NCI-H446 (cell line): Measurements from ENCODE around the gene RINT1.
"Not testable (repeated sequence)": the region's sequence is repeated elsewhere in the genome, so short reads cannot be mapped to it uniquely, and the experiment has no call there.

Experiments
- DNase-seq, 2 experiments: peaks; one replicate each; lab custom pipeline; 2025; lab: John Stamatoyannopoulos, UW

The RINT1 gene

DNA sequence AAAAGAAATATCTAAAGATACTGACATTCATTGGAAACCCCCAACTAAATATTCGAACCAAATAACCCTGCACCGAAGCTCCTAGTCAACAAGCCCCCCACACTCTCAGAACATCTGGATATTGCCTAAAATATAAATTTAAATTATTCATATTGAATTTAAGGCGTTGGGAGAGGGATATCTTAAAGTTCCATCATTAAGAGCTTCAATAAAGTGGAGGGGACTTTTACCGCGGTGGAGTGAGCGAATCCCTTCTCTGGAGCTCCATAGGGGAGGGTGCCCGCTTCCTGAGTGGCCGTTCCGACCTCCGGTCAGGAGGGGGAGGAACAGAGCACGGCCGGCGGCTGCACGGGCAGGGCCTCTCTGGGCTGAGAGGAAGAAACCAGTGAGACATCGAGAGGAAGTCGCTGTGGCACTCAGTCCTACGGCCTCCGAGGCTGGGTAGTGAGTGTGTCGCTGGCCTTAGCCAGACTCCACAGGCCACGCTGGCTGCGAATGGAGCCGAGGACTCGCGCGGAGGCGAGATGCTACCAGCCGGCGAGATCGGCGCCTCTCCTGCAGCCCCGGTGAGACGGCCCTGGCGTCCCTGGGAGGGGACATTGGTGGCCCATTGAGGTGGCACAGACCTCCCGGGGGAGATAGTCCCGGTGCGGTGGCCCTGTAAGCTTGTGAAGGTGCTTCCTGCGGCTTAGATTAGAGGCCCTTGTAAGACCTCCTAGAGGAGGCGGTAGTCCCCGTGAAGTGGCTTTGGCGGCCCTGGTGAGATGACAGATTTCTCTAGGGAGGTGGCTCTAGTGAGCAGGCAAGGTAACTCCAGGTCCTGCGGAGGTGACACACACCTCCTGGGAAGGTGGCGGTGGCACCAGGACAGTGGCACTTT is at the start of gene RINT1:
TSS of gene RINT1 (plus strand) at position 410 of the 880 bp plus-strand sequence. CDS start at position 525, 115 bp downstream.
- DNase-seq, result peak; percentile 74 to 86

DNA sequence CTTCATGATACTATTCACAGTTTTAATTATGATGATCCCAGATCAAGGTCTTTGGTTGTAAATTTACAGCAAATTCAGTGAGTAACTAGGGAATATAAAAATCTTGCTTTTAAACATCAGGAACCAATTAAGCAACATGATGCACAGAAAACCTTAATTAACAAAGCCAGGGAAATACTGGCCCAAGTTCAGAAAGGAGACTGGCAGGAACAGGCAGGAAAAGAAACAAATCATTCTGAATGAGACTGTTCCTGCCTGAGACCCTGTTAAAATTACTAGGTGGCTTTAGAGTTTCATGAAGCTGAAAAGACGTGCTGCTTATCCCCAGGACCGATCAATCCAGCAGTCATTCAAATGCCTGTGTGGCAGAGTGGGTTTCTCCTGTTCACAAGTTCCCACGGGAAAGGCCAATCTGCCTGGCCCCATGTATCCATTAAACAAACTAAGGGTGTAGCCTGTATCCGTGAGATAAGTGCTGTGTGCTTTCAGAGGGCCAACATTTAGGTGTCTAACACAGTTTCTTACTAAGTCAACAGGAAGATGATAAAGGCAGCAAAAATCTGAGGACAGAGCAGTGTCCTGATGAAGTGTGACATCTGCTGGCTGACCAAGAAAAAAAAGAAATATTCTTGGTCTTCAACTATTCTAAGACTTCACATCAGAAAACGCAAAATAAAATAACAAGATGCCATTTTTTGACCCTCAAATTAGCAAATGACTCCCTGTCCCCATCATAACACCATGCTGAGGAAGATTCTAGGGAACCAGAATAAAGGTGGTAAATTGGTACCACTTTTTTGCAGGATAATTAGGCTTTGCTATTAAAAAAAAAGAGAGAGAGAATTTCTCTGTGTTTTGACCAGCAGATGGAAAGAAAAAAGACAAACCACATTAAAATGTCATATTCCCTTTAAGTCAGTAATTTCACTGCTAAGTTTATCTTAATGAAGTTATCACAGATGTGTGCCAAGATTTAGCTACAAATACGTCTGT is 44.1 kb upstream of the RINT1 start:
- DNase-seq, result no peak

- no peak for DNase-seq
These were observed 42.6 kb upstream of the RINT1 start for GRCh38 chr7:105489409-105489808.

DNA sequence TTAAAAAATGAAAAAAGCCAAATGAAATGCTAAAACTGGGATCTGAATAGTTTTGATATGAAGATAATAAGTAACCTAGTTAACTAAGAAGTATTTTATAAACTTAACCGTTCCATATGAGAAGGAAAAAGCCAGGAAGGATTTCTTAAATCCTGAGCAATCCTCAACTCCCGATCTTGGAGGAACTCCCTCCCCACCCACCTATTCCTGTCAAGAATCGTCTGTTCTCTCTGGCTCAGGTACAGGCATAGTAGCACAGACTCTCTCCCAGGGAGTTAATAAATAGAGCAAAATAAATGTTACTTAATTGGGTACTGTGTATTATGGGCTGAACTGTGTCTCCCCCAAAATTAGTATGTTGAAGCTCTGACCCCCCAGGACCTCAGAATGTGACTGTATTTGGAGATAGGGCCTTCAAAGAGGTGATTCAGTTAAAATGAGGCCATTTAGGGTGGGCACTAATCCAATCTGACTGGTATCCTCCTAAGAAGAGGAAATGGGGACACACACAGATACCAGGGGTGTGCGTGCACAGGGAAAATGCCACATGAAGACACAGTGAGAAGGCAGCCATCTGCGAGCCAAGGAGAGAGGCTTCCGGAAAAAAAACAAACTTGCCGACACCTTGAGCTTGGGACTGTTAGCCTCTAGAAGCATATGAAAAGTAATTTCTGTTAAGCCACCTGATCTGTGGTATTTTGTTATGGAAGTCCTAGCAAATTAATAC is 38.6 kb upstream of the RINT1 start:
- no peak for DNase-seq

- DNase-seq, result no peak
These were observed 38.1 kb upstream of the RINT1 start for GRCh38 chr7:105493923-105494315.

DNA sequence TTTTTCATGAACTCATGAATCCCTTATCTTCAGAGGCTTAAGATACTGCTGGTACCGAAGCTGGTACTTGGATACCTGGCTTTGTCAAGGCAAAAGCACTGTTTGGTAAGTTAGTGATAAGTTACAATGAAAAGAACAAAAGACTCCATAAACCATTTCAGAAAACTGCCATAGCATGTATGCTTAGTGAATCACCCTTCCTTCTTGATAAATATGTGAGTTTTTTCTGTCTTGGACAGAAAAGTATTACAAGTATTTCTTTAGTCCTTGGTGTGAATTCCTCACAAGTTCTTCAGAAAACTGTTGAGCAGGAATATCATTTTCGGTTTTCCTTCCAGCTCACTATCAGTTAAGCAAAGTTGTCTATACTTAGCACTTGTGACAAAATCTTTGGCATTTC is 35.5 kb upstream of the RINT1 start:
- no peak for DNase-seq

GRCh38 chr7:105497016-105497415 is 35.0 kb upstream of the RINT1 start:
- no peak for DNase-seq

GRCh38 chr7:105502173-105502572 is 29.8 kb upstream of the RINT1 start:
- no peak for DNase-seq

DNA sequence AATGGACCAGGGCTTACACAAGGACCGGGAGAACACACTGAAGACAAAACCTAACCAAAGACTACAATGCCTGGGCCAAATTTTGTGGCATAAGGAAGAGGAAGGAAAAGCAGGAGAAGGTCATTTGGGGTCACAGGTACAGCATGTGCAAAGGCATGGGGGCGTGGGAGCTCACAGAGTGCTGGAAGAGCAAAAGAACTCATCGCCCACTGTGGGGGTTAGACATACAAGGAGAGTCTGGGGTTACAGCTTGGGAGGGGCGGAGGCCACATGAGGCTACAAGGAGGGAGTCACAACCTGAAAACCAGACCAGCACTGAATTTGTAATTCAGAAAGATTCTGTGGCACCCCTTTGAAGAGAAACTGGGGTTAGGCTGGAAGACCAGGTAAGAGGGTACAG is 19.6 kb upstream of the RINT1 start:
- DNase-seq, result no peak

GRCh38 chr7:105512926-105513526 is 19.0 kb upstream of the RINT1 start:
- DNase-seq, result no peak

DNA sequence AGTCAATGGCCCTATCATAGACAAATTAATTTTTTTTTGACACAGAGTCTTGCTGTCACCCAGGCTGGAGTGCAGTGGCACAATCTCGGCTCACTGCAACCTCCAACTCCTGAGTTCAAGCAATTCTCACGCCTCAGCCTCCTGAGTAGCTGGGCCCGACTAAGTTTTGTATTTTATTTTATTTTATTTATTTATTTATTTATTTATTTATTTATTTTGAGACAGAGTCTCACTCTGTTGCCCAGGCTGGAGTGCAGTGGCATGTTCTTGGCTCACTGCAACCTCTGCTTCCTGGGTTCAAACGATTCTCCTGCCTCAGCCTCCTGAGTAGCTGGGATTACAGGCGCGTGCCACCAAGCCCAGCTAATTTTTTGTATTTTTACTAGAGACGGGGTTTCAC is 16.4 kb upstream of the RINT1 start:
- DNase-seq, result not testable (repeated sequence)

DNA sequence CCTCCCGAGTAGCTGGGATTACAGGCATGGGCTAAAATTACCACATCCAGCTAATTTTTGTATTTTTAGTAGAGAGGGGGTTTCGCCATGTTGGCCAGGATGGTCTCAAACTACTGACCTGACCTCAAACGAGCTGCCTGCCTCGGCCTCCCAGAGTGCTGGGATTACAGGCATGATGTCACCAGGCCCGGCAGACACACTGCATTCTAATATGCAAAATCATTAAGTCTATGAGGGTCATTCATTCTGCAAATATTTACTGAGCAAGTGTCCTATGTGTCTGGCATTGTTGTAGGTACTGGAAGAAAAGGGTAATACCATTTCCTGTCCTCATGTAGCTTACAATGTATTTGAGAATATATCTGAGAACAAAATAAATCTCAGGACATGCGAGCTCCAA is 12.6 kb upstream of the RINT1 start:
- no peak for DNase-seq

DNA sequence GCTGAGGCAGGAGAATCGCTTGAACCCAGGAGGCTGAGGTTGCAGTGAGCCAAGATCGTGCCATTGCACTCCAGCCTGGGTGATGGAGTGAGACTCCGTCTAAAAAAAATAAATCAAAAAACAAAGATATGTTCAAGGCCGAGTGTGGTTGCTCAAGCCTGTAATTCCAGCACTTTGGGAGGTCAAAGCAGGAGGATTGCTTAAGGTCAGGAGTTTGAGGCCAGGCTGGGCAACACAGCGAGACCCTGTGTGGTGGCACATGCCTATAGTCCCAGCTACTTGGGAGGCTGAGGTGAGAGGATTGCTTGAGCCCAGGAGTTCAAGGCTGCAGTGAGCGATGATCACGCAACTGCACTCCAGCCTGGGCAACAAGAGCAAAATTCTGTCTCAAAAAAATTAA is 11.4 kb upstream of the RINT1 start:
- DNase-seq, result not testable (repeated sequence)

GRCh38 chr7:105521027-105521716 is 10.8 kb upstream of the RINT1 start:
- peak; percentile 19 to 26 for DNase-seq

DNA sequence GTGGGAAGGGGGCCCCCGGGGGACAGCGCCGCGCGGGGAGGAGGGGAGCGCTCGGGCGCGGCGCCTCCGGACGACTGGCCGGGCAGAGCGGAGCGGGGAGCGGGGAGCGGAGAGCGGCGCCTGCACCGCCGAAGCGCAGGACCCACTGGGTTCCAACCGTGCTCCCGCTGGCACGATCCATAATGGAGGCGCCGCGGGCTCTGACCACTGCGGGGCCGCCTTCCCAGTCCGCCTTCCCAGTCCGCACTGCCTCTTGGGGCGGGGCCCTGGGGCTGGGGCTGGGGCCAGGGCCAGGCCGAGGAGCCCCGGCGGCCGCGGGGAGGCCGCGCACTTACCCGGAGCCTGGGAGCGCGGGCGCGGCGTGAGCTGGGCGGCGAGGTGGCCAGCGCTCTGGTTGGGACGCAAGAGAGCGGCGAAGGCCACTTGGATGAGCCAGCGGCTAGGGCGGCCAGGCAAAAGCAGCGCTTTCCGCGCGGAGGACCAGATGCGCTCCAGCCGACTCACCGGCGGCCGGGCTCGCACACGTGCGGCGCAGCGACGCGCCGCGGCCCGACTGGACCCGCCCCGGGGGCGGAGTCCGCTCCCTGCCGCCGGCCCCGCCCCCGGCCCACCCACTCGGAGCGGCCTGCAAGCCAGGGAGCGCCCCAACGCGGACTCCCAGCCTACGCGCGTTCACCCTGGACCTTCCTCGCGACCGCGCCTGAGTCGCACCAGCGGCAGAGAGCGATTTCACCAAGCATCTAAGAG is 10.1 kb upstream of the RINT1 start, which contains the start of gene PUS7:
TSS of gene PUS7 (minus strand) at position 555 of the 747 bp plus-strand sequence. CDS start 13,759 bp downstream, outside the sequence.
- peak; percentile 68 to 92 for DNase-seq

GRCh38 chr7:105524423-105524822 is 7.6 kb upstream of the RINT1 start:
- DNase-seq, result not testable (repeated sequence)

- no peak for DNase-seq
These were observed 7.2 kb upstream of the RINT1 start for GRCh38 chr7:105524840-105525239.

DNA sequence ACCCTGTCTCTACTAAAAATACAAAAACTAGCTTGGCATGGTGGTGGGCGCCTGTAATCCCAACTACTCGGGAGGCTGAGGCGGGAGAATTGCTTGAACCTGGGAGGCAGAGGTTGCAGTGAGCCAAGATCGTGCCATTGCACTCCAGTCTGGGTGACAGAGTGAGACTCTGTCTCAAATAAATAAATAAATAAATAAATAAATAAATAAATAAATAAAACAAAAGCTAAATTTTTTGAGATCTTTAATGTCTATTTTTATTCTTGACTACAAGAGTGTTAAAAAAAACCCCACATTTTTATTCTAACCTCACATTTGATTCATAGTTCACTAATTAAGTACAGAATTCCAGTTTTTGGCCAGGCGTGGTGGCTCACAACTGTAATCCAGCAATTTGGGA is 4.3 kb upstream of the RINT1 start:
- DNase-seq, result not testable (repeated sequence)

GRCh38 chr7:105530126-105530525 is 1.9 kb upstream of the RINT1 start:
- DNase-seq, result no peak

DNA sequence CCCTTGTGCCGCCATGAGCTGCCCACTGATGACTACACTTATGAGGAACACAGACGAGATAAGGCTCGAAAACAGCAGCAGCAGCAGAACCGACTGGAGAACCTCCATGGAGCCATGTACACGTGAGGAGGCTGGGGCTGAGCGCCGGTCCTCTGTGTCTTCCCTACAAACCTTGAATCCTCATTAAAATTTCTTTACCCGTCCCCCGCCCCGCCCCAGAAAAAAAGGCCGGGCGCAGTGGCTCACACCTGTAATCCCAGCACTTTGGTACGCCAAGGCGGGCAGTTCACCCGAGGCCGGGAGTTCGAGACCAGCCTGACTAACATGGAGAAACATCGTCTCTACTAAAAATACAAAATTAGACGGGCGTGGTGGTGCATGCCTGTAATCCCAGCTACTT is 1.5 kb upstream of the RINT1 start:
- DNase-seq, result no peak
